ENCODE results near the gene PSMA1. TPM values are rescaled to one million over a fixed set of nuclear protein-coding genes. Genes with fewer than 3 reads are reported as not detected.

PSMA1 gene
- total and polyA plus RNA-seq, 12 donors = 92.4 to 304 (median 139) TPM

DNA sequence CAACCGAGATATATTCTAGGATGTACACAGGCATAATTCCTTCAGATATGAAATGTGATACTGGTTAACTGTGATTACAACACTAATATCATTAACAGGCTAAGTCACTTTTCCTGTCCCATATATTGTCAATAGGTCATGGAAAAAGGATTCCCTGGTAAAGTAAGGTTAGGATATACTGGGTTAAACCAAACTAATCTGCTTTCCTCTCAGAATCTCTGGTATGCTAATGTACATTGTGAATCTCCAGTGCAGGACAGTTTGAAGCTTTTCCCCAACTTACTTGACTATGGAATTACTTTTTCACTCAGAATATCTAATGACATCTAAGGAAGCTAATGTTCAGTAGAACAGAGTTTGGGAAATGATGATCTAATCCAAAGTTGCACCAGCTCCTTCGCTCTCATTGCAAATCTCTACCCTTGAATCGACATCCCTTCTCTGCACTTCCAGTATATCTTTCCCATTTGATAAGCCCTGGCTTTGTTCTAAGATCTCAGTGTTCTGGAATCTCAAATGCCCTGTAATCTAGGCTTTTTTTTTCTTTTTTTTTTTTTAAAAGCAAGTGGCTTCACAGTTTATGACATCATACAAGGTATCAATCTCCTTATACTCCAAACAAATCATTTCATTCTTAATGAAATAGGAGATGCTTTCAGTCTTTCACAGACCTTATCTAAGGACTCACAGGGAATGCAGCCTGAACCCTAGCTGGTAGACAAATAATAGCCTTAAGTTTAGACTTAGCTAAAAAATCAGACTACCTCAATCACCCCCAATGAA is 64.3 kb downstream of the PSMA1 start:
- Histone ChIP-seq H3K4me3 (no peak overlapping the region), H3K36me3 (replicated peaks in 1 of 2) (peaks cover 0 to 42% of the 10 kb centered on the region in 2 donors), H3K27me3 (no peaks in the 10 kb centered on the region), H3K4me1 (replicated peaks in 1 of 2) (no peaks in the 10 kb centered on the region), H3K9me3 (replicated peaks in 1 of 3) (no peaks in the 10 kb centered on the region), H3K27ac (peak overlapping the region in 1 of 5 donors; percentile 37)
- WGBS, 4 donors = 68 to 73% (median 70%) methylated on average over 3 of the region's 3 CpGs
- intact Hi-C loops (cut with DNase I) = loop anchor here in 1 of 2 donors (10.0 kb wide), 1 partner anchor 161 kb away; no protein-coding TSS in a partner anchor
- TF ChIP-seq, protein P1, sequence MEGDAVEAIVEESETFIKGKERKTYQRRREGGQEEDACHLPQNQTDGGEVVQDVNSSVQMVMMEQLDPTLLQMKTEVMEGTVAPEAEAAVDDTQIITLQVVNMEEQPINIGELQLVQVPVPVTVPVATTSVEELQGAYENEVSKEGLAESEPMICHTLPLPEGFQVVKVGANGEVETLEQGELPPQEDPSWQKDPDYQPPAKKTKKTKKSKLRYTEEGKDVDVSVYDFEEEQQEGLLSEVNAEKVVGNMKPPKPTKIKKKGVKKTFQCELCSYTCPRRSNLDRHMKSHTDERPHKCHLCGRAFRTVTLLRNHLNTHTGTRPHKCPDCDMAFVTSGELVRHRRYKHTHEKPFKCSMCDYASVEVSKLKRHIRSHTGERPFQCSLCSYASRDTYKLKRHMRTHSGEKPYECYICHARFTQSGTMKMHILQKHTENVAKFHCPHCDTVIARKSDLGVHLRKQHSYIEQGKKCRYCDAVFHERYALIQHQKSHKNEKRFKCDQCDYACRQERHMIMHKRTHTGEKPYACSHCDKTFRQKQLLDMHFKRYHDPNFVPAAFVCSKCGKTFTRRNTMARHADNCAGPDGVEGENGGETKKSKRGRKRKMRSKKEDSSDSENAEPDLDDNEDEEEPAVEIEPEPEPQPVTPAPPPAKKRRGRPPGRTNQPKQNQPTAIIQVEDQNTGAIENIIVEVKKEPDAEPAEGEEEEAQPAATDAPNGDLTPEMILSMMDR (IDR thresholded peaks at IDR 0.05) = no peak
- no peak for TF ChIP-seq POLR2A (IDR thresholded peaks at IDR 0.05)
- DNase-seq = no peak

Small RNAs within 50 kb of the gene (small RNA-seq; reads per million reads assigned to genes)
- gene RNU7-49P = 0 reads per million in 2 donors

Other genes with a start within 250 kb of the PSMA1 start
- 10 to 100 TPM; 19.8 to 59.3 (median 28.3) TPM for gene RRAS2, start 161.2 kb downstream of the PSMA1 start, total RNA-seq
- 10 to 100 TPM in 2 of 3 donors, 1 to 10 TPM in 1; 9.2 to 28.3 (median 10.7) TPM for gene RRAS2, start 161.2 kb downstream of the PSMA1 start, polyA plus RNA-seq
- 100 to 1,000 TPM in 3 of 9 donors, 10 to 100 TPM in 6; 77.6 to 175 (median 92.4) TPM for gene COPB1, start 20.6 kb downstream of the PSMA1 start, total RNA-seq
- gene COPB1, start 20.6 kb downstream of the PSMA1 start, polyA plus RNA-seq = 100 to 1,000 TPM in 1 of 3 donors, 10 to 100 TPM in 2; 45.2 to 105 (median 56.5) TPM
- gene PDE3B, start 123.4 kb upstream of the PSMA1 start, total RNA-seq = 1 to 10 TPM in 8 of 9 donors, under 1 TPM in 1; 0.42 to 4.2 (median 1.9) TPM
- gene PDE3B, start 123.4 kb upstream of the PSMA1 start, polyA plus RNA-seq = 1 to 10 TPM; 1.0 to 2.1 (median 1.0) TPM

Measured in adrenal gland (tissue), 12 donors.